Suprapubic skin (tissue), 3 donors: ENCODE measurements around the gene EFCAB6.

Experiments used
- POLR2A ChIP-seq, 2 donors: fragments of 450-650 bp; IDR thresholded peaks; one replicate each; pipeline ENCODE4 v1.6.1; 2017; ENCODE audit warnings: antibody characterized with exemption in 2 of 2, mild to moderate bottlenecking in 2 of 2, moderate library complexity in 2 of 2
- TF ChIP-seq, protein P1 (sequence below), 2 donors: fragments of 200-600 bp in 1 of 2; fragments of 450-650 bp in 1 of 2; sonication (generic) in 1 of 2; IDR thresholded peaks; one replicate each; pipeline ENCODE4 v1.5.1; 2016 to 2019; ENCODE audit warnings: antibody characterized with exemption in 2 of 2, mild to moderate bottlenecking in 1 of 2, moderate library complexity in 1 of 2

DNA sequence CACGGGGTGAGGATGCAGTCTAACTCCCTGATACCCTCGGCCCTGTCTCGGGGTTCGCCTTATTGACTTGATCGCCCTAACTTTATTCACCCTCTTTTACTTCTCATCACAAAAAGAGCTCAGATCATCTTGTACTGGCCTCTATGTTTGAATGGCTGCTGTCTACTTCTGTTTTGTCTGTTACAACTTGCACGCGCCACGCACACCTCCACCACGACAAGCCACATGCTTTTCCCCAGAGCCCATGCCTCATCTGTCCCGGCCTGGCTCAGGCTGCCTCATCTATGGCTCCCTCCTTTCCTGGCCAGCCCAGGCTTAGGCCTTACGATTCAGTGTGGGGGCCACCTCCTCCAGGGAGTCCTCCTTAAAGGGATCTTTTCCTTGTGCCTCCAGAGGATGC is 180.9 kb downstream of the EFCAB6 start:
- TF ChIP-seq POLR2A (IDR thresholded peaks at IDR 0.05), result no peak
- TF ChIP-seq, protein P1, sequence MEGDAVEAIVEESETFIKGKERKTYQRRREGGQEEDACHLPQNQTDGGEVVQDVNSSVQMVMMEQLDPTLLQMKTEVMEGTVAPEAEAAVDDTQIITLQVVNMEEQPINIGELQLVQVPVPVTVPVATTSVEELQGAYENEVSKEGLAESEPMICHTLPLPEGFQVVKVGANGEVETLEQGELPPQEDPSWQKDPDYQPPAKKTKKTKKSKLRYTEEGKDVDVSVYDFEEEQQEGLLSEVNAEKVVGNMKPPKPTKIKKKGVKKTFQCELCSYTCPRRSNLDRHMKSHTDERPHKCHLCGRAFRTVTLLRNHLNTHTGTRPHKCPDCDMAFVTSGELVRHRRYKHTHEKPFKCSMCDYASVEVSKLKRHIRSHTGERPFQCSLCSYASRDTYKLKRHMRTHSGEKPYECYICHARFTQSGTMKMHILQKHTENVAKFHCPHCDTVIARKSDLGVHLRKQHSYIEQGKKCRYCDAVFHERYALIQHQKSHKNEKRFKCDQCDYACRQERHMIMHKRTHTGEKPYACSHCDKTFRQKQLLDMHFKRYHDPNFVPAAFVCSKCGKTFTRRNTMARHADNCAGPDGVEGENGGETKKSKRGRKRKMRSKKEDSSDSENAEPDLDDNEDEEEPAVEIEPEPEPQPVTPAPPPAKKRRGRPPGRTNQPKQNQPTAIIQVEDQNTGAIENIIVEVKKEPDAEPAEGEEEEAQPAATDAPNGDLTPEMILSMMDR (IDR thresholded peaks at IDR 0.05), result no peak
